ENCODE measurements around the gene COG3.

The COG3 gene

DNA sequence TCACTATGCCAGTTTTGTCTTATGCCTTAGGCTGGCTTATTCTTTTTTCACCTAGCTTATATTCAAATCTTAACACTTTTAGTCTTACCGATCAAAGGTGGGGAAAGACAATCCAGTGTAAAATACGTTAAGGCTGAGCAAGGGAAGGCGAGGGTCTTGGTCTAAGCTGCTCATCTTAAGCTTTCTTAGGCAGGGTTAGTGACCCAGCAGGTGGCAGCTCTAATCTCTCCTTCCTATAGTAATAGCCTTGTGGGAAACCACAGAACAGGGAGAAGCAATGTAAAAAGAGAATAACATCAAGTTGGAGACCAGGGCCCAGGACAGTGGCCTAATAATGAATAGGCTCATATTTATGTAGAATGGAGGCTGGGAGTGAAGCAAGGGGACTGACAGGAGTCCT lies 45.9 kb downstream of the COG3 start:
- DNase-seq, result no peak

DNA sequence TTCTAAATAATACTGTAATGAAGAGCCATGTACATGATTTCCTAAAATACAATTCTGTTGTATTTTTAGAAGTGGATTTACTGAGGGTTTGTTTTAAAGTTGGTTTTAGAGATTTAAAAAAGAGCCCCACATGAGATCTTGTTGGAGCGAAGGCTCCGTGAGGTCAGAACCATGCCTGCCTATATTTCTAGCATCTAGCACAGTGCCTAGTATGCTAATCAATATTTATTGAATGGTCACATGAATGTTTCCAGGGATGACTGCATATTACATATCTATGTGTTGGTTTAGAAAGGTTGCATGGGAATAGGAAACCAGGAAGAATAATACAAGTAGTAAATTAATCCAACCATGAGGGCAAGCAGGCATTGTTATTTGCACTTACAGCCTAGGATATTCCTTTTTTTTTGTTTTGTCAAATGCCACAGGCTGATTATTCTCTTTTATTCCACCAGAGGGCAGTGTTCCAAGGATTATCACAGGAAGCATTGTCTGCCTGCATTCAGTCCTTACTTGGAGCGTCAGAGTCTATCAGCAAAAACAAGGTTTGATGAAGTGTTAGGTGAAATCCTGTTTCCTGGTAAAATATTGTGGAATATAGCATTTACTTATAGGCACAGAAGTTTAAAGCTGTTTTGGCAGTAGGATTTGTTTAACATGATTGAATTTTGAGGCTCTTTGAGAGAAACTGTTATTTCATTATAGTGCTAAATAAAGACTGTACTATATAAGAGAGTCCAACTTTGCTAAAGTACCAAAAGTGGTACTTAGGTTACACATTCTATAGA lies 46.8 kb downstream of the COG3 start:
- DNase-seq, result peak; percentile 36 to 73

DNA sequence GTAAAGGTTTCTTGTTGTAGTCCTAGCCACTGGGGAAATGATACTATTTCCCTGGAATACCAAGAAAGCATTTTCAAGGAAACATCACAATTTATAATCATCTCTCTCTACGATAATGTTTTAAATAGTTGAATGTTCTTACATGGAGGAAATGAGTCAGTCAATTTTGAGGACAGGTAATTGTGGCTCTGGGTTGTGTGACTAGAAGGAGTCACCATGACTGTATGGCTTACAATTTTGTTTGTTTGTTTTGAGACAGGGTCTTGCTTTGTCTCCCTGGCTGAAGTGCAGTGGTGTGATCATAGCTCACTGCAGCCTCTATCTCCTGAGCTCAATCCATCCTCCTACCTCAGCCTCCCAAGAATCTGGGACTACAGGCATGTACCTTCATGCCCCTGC lies 47.4 kb downstream of the COG3 start:
- no peak for DNase-seq

DNA sequence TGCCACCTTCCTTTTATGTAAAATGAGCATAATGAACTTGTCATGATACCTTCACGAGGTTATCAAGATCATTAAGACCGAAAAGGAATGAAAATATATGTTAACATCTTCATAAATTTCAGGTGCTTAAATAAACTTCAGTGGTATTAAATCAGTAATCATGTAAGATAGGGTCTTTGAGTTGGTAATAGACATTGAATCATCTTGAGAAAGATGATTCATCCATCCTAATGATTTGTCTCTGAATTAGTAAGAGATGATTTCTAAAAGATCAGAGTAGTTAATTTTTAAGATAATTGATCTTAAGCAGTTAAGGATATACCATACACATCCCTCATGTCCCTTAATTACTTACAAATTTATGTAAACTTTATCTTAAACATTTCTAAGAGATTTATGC lies 52.0 kb downstream of the COG3 start:
- no peak for DNase-seq

DNA sequence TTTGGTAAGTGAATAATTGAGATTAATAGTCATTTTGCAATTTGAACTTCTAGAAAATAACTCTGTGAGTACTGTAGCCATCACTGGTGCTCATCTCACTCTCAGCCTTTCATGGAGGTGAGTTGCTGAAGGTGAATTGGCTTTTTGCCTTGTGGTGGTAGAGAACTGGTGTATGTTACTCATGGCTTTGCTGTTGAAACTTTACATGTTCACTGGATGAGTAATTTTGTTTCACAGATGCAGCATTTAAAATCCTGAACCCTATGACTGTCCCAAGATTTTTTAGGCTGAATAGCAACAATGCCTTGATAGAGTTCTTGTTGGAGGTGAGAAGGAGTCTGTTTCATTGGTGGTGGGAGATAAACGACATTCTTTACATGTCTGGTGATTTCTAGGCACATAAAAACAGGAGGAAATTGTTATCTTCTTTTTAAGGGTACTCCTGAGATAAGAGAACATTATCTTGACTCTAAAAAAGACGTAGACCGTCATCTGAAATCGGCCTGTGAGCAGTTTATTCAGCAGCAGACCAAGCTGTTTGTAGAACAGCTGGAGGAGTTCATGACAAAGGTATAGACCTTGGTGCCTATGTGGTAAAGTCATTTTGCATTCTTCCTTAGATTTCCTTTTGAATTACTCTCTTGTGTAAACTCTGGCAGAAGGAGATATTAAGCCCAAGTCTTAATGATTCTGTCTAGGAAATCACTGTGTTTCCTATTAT lies 53.9 kb downstream of the COG3 start:
- DNase-seq, result no peak

DNA sequence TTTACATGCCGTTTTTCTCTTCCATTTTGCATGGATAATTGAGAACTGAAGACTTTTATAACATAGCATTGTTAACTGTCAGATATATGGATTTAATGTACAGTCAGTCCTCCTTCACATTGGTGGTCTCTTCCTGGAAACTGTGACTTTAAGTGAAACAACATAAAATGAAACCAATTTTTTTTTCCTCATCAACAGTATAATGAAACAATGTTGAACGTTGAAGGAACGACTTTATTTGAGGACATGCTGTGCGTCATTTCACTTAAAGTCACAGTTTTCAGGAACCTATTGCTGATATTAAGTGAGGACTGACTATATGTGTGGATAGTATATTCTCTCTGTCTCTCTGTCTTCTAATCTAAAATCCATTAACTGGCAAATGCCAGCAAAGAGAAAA lies 54.8 kb downstream of the COG3 start:
- DNase-seq, result peak; percentile 33 to 59

DNA sequence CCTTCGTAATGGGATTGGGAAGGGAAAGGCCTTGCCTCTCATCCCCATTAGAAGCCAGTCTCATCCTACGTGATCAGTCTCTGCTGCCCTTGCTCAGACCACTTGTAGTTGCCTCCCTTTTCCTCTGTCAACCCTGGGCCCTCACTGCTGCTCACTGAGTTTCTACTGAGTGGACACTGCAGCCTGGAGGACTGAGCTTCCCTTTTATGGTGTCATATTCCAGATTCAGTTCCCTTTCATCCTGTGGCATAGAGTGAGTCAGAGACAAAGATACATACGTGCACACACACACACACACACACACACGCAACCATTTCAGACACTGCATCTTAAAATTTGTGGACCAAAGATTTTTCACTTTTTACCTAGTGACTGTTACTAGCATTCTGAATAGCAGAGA lies 56.6 kb downstream of the COG3 start:
- peak; percentile 81 to 86 for DNase-seq

DNA sequence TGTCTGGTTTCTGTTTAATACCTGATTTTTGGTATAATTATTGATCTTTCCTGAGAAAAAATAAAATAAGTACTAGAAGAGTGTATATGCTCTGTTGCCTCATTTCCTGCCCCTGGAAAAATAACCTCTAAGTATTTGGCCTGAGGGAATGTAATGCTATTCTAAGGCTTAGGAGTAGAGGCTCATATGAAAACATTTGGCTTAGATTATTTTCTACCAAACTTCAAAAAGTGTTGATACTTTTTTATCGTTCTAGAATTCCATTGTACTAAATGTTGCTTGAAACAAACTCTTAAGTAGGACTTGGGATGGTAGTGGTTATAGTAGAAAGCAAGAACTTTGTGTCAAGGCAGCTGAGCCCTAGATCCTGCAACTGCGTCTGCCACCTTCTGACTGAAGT lies 57.8 kb downstream of the COG3 start:
- no peak for DNase-seq

DNA sequence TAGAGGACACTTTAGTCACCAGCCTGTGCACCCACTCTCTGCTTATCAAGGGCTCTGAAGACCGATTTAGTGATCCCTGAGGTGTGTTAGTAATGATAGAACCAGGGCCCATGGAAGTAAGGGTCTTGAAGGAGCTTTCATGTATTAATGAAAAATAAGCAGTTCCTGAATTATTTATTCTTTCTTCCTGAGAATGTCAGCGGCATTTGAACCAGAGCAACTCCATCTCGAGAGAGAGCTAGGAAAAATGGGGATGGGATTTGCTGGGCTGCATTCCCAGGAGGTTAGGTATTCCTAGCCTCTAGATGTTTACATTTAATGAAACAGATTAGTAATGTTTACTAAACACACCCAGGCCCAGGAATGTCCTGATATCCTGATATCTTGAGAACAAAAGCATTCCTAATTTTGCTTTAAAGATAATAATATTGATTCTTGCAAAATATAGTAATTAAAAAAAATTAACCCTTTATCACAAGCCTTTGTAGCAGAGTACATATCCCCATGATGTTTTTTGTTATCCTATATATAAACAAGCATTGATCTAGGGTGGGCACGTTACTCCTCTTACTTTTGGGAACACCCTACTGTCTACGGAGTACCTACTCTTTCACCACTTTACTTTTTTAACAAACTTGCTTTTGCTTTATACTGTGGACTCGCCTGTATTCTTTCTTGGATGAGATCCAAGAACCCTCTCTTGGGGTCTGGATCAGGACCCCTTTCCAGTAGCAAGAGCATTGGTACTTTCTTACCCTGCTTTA lies 63.1 kb downstream of the COG3 start:
- no peak for DNase-seq

DNA sequence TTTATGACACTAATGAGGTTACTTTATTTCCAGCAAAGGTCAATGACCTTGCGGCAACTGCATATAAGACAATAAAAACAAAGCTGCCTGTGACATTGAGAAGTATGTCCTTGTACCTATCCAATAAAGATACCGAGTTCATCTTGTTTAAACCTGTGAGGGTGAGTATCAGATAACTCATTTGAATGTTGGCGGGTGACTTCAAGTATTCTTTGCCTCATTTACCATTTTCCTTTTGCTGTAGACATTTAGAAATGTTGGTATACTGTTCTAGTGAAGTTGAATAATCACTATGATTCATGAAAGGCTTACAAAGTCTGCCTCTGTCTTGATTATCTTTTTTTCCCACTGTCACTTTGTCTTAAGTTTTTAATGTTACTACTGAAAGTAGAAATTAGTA lies 65.0 kb downstream of the COG3 start:
- no peak for DNase-seq

DNA sequence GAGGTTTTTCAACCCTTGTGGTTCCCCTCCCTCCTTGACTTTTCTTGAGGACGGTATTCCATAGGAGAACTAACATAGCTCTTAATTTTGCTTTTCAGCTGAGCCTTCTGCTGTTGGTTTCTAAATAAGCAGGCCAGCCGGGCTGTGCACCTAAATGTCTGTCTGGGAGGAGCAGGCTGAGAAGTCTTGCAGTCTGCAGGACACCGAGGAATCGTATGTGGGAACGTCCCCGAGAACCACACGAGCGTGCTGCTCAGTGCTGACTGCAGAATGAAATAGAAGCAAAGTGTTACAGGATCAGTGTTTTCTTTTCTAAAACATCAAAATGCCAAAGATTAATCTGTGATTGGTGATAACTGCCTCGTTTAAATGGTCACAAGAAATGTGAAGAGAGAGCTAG lies 69.9 kb downstream of the COG3 start:
- no peak for DNase-seq

DNA sequence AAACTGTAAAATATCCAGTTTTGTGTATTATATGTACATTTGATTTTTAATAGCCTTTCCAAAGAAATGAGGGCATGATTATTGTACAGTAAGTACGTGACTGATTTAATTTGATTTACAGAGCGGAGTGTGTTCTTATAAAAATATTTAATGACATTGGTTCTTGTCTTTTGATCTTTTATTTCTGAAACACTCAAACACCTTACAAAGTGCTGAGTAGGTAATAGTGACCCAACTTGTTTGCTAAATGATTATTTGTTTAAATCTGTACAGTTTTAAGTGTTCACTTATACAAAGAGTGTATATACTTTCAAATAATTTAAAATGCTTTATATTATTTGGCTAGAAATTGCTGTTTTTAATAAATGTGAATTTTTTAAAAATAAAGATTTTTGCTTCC lies 71.5 kb downstream of the COG3 start:
- no peak for DNase-seq

DNA sequence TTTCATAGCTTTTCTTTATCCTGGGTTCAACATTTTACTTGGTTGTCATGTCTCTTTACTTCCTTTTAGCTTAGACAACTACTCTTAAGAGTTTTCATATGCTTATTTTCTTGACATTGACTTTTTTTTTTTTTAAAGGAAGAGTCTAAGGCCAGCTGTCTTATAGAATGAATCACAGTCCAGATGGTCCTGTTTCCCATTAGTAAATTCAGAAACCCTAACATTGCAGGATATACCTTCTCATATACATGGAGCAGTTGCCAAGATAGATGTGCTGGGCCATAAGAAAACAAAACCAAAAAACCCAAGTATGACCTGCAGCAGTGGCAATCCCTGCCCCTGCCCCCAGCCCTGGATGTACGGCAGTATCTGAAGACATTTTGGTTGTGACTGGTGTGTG lies 72.8 kb downstream of the COG3 start:
- DNase-seq, result no peak

DNA sequence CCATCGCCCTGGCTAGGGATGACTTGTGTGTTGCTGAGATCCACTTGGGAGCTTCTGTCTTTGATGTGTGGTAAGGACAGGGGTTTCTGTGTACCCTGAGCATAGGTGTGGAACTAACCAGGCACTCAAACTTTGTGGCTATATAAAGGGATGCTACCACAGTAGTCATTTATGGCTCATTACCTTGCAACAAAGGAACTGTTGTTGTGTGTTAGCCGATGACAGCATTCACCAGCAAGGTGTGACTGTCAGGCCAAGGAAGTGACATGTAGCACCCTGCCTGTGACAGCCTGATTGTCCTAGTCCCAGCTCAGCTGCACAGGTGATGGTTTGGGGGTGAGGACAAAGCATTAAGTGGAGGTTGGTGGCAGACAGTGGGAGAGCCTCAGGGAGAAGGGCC lies 73.6 kb downstream of the COG3 start:
- no peak for DNase-seq

DNA sequence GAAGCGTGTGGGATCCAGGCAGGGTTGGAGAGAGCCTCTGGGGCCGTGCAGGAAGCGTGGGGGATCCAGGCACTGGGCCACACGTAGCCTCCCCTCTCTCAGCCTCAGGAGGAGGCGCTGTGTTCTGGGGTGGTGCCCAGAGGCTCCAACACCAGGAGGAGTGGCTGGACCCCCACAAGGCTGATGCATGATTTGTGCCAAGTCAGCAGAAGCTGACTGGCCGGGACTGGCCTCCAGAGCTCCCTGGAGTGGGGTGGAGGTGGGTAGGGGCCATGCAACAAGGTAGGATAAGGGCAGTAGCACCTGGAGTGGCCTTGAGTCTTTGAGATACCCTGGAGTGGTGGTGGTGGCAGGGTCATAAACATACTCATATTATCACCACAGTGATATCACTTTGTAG lies 75.5 kb downstream of the COG3 start:
- no peak for DNase-seq

DNA sequence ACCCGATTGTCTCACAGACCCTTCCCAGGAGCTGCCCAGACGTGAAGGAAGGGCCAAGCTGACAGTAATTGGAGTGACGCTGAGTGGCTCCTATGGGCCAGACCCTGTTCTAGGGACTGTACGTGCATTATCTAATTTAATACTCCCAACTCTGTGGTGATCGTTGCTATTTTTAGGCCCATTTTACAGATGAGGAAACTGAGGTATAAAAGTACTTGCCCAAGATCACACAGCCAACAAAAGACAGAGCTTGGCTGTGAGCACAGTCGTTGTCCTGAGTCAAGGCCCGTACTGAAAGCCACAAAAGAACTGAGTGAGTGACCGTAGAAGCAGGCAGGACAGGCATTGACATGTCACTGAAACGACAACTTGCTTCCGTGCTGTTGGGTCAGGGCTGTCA lies 76.1 kb downstream of the COG3 start:
- no peak for DNase-seq

DNA sequence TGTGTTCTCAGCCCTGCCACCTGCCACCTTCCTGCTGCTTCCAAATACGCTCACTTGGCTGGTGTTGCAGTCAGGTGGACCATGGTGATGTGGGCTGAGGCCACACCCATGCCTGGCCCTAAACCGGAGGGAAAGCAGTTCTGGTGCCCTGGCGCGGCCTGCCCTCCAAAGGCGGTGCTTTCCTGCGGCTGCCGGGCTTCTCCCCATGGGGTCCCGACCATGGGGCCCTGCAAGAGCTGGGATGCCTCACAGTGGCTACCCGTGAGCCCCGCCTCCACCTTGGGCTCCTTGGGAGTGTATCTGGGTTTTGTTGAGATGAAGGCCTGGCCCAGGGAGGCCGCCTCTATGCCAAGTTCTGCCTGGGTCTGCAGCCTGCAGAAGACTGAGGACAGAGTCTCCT lies 77.1 kb downstream of the COG3 start:
- DNase-seq, result no peak

DNA sequence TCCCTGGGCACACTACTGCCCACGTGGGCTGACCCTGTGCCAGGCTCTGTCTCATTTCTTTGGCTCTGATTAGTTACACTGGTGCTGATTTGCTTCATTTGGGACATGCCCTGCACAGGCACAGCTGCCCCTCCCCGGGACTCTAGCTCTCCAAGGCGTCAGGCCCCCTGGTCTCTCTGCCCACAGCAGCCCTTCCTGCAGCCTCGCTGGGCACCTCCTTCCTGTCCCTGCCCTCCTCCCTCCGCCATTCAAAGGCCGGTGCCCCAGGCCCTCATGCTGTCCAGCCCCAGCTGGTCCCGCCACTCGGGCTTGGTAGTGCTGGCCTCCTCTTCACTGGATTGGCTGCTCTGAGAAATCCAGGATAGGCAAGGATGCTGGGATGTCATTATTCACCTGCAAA lies 77.7 kb downstream of the COG3 start:
- DNase-seq, result no peak

DNA sequence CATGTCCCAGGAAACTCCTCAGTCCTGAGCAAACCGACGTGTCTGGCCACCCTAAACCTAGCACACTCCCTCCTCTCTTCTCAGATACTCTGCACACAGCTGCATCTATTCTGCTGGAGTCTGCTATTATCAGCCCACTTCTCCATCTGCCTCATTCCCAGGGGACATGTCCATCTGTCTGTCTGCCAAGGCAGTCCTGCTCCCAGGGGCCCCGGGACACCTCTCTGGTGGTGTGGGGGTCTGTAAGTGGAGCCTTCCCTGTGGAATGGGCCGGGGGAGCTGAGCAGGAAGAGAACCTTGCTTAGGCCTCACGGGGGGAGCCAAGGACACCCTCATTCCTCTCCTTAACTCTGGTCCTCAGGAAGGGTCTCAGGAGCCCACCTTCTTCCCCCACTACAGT lies 78.1 kb downstream of the COG3 start:
- no peak for DNase-seq

DNA sequence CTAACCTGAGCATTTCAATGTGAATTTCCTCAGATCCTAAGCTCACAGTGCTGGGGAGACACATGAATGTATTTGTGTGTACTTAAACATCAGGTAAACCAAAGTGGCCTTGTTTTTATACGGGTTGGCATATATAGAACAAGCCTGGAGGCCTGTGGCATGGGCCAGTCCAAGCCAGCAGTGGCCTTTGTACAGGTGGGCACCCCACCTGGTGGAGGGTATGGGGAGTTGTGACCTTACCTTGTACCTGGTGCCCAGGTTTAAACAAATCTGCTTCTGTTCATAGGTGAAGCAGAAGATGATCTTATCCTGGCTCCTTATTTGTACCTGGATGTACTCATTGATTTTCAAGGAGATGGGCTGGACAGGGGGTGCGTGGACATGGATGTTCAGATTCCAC lies 79.8 kb downstream of the COG3 start:
- no peak for DNase-seq

DNA sequence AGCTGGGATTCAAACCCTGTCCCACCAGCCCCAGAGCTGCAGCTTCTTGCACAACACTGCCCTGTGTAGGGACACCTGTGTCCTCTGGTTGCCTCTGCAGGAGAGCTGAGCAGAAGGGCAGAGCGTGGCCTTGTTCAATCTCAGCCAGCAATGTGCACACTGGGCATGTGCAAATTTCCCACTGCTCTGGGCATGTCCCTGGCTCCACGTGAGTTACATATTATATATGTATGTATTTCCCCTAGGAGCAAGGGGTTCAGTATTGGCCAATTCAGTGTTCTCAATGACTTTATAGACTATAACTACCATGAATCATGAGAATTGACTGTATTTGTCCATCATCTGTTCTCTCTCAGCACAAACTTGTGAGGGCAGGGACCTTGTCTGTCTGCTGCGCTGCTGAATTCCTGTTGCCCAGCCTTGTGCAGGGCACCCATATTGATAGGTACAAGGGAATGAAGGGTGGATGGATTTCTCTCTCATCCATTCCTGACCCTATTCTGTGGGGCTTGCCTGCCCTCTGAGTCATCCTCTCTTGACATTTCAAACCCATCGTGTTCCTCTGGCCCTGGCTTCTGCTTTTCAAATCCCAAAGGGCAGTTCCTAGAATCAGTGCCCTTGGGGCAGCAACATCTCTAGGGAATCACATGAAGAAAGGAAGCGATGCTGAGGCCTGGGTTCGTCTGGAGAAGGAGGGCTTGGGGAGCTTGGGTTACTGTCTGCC lies 81.1 kb downstream of the COG3 start:
- peak; percentile 26 to 33 for DNase-seq

DNA sequence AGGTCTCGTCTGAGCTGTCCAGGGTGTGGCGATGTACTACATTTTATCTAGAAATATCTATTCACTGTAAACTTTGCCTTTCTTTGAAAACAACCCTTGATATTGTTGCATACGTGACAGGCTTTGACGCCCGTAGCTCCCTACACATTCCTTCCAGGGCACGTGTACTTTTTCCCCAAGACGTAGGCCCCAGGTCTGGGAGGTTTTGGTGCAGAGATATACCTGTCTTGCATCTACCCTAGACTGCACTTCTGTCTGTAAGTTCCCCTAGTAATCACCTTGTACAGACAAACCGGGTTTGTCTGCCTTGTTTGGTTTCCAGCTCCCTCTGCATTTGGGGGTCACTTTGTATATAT lies 81.6 kb downstream of the COG3 start:
- DNase-seq, result no peak

DNA sequence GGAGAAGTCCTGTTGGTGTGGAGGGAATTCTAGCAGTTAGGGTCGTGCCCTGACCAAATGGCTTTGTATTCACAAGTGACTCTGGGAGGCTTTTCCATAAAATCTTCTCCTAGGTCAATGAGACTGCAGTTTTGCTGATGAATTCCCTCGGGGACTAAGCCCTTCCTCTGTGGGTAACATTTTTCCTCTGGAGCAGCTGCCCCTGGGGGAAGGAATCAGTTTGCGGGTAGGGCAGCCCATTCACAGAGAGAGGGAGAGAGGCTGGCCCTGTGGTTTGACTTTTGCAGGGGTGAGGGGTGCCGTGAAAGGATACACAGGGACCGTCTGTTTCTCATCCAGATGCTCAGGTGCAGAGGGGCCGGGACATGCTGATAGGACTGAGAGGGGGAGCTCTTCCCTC lies 83.5 kb downstream of the COG3 start:
- DNase-seq, result no peak
